Kidney glomerular epithelial cell (primary cell): ENCODE results near the gene PSMF1.
A peak's percentile ranks its signal among the peaks of the same experiment; 100 is the strongest.

Experiments
- DNase-seq: peaks from one replicate; lab custom pipeline; 2025; lab: John Stamatoyannopoulos, UW

The PSMF1 gene

DNA sequence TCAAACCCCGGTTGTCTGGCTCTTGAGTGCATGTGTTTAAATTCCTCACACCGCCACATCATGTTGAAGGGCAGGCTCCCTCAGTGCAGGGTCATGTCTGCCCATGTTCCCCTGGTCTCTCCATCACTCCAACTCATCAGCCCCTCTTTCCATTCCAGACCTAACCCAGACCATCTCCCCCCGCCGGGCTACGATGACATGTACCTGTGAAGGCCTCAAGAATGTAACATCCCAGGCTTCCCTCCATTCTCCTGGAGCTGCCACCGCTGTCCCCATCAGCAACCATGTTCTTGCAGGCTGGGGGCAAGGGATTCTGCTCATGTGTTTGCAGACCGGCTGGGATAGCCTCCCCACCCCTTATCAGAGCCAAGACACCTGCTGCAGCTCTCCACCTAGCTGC lies 46.5 kb downstream of the PSMF1 start:
- DNase-seq: no peak

DNA sequence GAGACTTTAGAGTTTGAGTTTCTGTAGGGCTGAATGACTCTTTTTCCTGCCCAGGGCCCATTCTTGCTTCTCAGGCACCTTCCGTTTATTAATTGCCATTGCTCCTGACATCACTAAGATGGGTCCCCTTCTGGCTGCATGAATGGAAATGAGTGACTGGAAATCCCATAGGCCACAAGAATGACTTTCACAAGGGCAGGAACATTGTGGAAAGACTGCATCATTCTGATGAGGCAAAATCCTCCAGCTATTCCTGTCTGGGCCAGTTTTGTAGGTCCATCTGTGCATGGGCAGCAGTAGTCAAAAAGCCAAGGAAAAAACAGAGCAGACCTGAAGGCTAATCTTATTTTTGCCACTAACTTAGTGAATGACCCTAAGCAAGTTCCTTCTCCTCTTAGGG lies 47.1 kb downstream of the PSMF1 start:
- DNase-seq: no peak

DNA sequence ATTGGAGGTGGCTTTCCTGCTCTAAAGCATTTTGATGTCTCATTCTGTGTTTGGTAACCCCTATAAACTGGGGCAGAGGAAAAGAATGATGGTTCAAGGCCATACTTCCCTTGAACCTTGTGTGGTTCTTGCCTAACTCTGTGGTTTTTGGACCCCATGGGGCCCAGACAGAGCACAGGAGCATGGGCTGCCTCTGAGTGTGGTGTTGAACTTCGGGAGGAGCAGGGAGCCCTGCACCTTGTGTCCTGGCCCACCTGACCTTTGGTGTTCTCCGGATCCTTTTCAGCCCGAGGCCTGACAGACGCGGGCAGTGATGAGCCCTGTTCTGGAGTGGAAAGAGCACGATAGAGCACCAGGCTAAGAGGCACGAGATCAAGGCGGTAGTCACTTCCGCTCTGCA lies 47.5 kb downstream of the PSMF1 start:
- no peak for DNase-seq

DNA sequence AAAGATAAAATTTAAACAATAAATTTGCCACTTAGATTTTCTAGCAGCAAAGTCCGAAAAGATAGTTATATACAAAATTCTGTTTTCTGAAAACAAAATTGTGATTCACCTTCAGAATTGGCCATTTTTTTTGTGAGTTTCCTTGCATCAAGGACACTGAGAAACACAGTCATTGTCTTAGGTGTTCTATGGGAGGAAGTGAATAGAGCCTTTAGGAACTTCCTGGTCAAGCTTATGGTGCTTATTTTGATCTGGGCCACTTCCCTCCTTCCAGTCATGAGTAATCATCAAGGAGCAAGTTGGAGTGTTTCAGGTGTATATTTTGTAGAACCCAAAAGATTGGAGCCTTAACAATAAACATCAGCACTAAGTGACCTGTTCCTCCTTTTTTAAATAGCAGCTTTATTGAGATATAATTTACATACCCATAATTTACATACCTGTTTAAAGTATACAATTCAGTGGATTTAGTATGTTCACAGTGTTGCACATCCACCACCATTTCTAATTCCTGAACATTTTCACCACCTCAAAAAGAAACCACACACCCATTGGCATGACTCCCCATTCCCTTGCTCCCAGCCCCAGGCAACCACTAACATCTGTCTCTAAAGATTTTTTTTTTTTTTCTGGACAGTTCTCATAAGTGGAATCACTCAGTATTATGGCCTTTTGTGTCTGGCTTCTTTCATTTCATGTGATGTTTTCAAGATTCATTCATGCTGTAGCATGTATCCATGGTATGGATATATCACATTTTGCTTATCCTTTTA lies 48.7 kb downstream of the PSMF1 start:
- DNase-seq: no peak

DNA sequence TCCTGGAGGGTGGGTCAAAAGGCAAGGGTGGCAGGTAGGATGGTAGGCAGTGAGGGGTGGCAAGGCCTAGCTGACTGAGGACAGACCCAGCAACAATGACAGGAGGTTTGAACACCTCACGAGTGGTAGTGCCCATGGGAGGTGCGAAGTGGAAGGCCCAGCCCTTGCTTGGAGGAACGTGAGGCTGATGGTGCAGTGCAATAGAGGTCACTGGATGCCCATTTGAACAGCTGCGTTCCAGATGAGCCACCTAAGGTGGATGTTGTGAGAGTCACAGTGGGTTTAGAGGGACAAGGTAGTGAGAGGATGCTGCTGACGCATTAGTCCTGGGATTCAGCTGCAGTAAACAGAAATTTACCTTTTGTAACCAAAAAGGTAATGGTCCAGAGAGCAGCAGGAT lies 50.8 kb downstream of the PSMF1 start:
- DNase-seq: no peak

DNA sequence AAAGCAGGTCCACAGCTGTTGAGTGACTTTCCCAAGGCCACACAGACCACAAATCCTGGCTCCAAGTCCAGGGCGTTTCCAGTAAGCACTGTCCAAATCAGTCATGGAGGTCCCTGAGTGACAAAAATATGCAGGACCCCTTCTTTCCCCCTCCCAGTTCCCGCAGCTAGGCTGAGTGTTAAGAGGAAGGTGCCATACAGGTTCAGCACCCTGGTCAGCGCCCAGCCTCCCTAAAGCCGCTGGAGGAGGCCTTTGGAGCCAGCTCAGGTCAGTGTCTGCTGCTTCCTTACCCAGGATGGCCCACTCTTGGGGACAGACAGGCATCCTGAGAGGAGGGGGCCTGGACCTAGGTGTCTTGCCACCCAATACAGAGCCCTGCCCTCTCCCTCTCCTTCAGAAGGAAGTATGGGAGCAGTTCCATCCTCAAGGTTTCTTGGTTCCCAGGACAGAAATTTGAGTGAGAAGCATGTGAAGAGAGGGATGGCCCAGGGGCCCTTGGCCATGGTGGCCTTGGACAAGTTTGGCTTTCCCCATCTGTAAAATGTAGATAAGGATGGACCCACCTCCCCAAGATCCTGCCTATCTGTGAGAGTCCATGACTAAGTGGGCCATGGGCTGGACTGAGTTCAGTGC lies 53.2 kb downstream of the PSMF1 start:
- DNase-seq: no peak

DNA sequence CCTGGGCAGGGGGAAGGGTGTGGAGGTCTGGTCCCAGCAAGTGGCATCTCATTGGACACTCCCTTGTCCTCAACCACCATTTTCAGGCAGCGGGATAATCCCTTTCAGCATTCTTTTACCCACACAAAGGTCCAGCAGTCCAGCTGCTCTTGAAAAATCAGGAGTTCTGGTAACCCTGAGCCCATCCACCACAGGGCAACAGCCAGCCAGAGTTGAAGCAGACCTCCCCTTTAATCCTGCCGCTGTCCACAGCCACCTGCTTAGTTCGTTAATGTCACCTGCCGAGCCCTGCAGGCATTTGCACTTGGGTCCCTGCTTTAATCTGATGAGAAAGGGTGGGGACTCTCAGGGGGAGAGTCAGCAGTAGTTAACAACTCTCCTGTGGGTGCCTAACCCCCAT lies 55.3 kb downstream of the PSMF1 start:
- DNase-seq: no peak

DNA sequence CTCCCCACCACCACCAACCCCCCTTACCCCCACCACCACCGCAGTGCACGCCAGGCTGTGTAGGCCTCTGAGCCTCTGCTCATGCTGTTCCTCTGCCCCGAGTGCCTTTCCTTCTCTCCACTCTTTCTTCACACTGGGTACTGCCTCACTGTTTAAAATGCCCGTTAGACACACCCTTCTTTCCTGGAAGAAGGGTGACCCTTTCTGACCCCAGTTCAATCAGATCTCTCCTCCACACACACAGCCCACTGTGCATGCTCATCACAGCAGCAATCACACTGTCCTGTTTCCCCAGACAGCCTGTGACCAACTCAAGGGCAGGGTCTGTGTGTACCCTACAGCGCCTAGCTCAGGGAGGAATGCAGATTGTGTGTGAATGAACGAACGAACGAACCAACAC lies 56.4 kb downstream of the PSMF1 start:
- no peak for DNase-seq

DNA sequence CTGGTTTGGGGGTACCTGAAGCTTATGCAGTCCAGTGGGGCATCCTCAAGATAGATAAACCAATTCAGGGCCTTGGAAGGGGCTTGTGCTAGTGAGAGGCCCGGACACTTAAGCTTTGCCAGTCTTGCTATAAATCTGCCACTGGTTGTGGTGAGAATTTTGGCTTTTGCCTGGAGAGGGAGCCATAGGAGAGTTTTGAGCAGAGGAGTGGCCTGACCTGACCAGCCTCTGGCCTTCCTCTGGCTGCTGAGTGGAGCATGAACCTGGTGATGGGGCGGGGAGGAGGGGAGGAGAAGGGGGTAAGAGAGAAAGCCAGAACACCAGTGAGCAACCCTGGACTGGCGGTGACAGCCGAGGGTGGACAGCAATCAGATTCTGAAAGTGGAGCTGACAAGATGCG lies 59.3 kb downstream of the PSMF1 start:
- no peak for DNase-seq

DNA sequence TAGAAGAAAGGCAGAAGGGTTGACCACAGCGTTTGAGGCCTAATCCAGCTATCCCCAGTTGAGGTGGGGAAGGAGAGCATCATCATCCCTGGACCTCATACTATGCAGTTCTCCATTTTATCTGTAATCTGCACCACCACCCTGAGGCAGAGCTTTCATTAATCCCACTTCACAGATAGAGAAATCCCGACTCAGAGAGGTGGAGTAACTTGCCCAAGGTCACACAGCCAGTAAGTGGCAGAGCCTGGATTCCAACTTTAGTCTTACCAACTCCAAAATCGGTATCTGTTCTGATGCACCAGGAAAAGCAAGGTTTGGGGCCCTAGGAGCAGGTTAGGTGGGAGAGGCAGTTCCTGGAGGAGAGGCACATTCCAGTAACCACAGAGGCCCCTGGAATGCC lies 59.7 kb downstream of the PSMF1 start:
- no peak for DNase-seq

DNA sequence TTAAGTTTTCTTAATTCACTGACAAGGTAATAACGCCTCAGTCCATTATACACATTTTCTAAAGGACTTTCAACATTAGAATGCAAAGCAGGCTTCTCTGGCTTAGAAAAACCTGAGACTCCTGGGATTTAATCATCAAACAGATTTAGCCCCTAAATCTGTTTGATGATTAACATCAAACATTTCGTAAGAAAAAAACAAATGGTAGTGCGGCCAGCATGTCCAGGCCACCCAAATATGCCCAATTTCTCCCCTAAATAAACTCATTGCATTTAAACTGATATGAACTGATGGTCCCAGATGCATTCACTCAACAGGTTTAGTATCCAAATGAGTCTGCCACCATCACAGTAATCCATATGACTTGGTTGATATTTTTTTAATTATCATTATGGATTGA lies 60.2 kb downstream of the PSMF1 start:
- no peak for DNase-seq

DNA sequence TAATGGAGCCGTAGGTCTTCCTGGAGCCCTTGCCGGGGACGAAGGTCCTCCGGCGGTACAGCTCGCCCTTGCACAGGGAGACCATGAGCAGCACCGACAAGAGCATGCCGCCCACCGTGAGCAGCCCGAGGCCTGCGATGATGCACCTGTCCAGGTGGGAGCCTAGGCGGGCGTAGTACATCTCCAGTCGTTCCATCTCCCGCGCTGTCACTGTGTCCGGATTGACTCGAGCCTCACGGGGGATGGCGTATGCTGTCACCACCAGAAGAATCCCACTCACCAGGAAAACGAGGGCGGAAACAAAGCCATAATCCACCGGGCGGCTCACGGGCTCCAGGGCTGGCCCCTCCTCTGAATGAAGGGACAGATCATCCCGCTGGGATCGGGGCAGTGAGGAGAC lies 62.5 kb downstream of the PSMF1 start:
- DNase-seq: no peak

DNA sequence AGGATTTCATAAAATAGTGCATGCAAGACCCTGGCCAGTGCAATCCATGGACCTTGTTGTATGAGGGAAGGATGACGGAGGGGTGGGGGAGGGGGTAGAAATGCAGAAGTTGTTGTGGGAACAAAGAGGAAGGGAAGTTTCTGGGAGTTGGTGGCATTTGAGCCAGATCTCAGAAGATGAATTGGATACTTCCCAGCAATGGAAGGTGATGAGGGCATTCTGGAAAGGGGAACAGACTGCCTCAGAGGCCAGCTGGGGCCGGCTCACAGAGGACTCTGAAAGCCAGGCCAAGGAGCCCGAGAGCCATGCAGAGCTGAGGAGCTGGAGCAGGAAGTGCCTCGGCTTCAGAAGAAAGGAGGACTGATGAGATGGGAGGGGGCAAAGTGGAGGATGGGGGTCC lies 63.7 kb downstream of the PSMF1 start:
- no peak for DNase-seq

DNA sequence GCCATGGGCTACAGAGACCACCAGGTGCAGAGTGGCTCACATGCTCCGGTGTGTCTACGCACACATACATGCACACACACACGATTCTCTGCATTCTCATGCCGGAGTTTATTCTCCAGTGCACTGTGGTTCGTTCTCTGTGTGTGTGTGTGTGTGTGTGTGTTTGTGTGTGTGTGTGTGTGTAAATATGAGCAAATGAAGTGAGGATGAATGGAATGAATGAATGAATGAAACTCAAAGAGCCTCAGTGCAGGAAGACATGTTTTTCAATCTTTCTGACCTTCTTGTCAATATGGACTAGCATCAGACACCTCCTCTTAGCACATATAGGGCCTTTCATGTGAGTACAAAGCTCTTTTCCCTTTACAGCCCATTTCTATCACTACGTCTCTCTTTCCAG lies 64.8 kb downstream of the PSMF1 start:
- no peak for DNase-seq

DNA sequence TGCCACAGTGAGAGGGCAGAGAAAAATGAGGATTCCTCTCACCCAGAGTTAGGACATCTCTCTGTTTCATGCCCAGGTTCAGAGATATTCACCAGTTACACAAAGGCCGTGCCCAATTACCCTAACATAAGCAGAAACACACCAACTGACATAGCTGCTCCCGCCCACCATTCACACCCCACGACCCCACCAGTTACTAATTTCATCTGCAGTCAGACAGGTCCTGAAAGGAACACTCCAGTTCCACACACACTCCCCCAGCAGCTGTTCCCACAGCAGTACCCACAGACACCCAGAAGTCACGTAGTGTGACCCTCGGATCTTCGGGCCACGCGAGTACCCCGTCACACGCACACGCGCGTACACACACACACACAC lies 65.8 kb downstream of the PSMF1 start:
- no peak for DNase-seq

DNA sequence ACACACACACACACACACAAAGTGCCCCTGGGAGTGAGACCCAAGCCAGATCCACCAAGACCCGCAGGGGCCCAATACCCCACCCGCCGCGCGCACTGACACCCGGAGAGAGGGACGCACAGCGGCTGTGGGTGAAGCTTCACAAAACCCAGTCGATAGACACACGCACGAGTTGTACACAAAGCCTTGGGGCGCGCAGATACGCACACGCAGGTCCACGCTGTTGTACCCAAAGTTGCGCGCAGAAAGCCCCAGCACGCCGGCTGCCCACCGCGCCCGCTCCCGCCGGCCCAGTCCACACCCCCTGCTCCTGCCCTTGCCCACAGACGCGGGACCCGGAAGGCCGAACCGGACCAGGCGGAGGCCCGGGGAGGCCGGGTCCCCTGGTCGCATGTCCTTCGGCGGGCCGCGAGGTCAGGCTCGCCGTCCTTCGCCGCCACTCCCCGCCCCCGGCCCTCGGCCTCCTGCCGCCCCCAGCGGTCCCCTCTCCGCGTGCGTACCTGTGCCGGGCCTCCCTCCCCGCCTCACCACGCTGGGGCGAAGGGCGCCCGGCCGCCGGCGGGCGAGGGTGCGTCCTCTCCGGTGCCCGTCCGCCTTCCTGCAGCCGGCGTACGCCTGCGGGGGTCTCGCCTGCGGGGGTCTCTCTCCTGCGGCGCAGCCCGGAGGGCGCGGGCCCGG lies 66.4 kb downstream of the PSMF1 start, which contains the start of gene TMEM74B:
Gene TMEM74B, minus strand, starts transcription at position 344 of the 678 bp plus-strand sequence. CDS start 1,180 bp downstream, outside the sequence.
- no peak for DNase-seq

DNA sequence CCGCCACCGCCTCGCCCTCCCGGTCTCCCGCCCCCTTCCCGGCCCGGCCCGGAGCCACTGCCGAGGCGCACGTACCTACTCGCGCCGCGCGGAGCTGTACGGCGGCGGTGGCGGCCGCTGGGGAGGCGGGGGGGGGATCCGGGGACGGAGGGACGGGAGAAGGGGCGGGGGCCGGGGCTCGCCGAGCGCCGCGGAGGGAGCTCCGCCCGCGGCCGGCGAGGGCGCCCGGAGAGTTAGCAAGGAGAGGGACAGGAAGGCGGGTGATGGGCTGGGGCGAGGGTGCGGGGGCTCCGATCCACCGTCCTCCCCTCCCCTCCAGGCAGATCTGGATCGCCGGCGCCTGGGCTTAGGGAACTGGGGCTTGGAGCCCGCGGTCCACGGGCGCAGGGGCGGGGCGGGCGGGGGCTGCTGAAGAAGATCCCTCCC lies 66.9 kb downstream of the PSMF1 start:
- DNase-seq: no peak

DNA sequence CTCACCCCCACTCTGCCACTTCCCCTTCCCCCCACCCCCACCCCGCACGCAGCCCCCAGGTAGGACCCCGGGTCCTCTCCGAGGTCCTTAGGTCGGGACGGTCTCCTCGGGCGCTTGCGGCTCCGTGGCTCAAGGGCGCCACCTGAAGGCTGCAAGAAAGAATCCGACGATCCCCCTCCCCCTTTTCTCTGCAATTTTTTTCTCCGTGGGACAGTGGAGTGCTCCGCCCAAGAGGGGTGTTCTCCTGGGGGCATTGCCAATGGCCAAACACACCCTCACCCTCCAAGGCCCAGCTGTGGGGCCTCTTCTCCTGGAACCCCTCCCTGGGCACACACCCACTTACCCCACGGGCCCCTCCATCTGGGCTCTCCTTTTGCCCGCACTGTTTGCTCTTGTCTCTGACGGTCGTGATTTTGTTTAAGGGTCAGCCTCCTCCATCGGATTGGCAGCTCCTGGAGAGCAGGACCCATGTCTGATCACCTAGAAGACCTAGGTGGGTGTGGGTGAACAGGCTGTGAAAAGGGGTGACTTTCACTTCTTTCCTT lies 67.5 kb downstream of the PSMF1 start:
- peak; percentile 22 for DNase-seq

DNA sequence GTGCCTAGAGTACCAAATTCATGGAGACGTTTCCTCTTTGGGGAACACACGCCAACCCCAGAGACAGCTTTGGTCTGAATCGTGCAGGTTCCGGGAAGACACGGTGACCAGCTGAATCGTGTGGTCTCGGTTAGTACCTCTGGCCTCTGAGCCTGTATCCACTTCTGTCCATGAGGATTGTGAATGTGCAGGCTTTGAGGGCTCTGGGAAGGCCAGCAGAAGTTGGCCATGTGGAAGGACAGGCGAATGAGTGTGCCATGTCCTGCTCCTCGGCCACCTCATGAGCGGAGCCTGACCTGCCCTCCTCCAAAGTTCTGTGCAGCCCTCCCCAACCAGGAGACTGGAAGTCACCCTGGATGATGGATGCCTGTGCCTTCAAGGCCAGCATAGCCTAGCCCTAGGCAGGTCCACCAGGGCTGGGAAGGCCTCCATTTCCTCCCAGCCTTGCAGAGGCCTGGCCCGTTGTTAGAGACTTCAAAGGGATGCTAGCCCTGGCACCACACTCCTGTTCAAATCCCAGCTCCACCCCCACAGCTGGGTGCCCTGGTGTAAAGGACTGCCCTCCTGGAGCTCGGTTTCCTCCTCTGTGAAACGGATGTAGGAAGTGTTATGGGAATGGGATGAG lies 68.1 kb downstream of the PSMF1 start:
- DNase-seq: no peak

DNA sequence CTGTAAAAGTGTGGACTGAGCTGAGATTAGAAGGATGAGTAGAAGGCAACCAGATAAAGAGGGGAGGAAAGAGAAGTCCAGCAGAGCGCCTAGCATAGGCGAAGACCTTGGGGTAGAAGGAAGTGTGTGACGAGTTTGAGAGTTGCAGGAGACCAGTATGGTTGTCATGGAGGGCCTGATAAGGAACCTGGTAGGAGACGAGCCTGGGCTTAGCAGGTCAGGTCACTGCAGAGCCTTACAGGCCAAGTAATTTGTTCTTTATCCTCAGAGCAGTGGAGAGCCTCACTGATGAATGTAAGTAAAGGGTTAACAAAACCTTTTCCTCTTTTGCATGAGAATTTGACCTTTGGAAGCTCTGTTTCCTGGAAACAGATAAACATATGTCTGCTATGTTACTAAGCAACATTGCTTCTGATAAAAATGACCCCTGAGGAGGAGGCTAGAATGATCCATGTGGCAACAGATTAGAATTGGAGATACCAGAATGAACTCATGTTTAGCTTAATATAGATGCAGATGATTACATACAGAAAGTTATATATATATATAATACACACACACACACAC lies 69.3 kb downstream of the PSMF1 start:
- no peak for DNase-seq

DNA sequence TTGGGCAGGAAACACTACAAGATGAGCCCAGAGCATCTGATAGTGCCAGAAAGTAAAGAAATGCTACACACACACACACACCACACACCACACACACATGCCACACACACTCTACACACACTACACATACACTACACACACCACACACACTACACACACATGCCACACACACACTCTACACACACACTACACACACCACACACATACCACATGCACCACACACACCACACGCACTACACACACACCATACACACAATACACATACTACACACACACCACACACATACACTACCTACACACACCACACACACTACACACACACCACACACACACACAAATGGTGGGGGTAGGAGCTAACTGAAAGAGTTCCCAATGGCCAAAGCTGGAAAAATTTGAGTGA lies 69.9 kb downstream of the PSMF1 start:
- DNase-seq: no peak

DNA sequence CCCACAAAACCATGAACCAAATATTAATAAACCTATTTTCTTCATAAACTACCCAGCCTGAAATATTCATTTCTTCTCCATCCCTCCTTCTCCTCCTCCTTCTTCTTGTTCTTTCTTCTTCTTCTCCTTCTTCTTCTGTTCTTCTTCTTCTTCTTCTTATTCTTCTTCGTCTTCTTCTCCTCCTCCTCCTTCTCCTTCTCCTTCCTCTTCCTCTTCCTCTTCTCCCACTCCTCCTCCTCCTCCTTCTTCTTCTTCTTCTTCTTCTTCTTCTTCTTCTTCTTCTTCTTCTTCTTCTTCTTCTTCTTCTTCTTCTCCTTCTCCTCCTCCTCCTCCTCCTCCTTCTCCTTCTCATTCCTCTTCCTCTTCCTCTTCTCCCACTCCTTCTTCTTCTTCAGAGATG lies 71.4 kb downstream of the PSMF1 start:
- DNase-seq: no peak
